ENCODE results near the gene LIN7A.

DNA sequence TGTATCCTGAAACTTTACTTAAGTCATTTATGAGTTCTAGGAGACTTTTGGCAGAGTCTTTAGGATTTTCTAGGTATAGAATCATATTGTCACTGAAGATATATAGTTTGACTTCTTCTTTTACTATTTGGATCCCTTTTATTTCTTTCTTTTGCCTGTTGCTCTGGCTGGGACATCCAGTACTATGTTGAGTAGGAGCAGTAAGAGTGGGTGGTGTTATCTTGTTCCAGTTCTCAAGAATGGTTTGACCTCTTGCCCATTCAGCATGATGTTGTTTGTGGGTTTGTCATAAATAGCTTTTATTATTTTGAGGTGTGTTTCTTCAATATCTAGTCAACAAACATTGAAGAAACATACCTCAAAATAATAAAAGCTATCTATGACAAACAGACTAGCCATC is 35.0 kb downstream of the LIN7A start:
- TF ChIP-seq, protein P1, sequence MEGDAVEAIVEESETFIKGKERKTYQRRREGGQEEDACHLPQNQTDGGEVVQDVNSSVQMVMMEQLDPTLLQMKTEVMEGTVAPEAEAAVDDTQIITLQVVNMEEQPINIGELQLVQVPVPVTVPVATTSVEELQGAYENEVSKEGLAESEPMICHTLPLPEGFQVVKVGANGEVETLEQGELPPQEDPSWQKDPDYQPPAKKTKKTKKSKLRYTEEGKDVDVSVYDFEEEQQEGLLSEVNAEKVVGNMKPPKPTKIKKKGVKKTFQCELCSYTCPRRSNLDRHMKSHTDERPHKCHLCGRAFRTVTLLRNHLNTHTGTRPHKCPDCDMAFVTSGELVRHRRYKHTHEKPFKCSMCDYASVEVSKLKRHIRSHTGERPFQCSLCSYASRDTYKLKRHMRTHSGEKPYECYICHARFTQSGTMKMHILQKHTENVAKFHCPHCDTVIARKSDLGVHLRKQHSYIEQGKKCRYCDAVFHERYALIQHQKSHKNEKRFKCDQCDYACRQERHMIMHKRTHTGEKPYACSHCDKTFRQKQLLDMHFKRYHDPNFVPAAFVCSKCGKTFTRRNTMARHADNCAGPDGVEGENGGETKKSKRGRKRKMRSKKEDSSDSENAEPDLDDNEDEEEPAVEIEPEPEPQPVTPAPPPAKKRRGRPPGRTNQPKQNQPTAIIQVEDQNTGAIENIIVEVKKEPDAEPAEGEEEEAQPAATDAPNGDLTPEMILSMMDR (IDR thresholded peaks at IDR 0.05; ENCODE audit: low read depth, low read length): no peak
- no peak for TF ChIP-seq EZH2phosphoT487 (IDR thresholded peaks at IDR 0.05; ENCODE audit: low read depth)

All from OCI-LY3 (cell line).